Measurements from ENCODE around the gene UGT1A3. TPM values are rescaled to one million over a fixed set of nuclear protein-coding genes. Genes with fewer than 3 reads are reported as not detected.

Gene UGT1A3
- total RNA-seq, 1 experiment from 2014 or later = not detected

DNA sequence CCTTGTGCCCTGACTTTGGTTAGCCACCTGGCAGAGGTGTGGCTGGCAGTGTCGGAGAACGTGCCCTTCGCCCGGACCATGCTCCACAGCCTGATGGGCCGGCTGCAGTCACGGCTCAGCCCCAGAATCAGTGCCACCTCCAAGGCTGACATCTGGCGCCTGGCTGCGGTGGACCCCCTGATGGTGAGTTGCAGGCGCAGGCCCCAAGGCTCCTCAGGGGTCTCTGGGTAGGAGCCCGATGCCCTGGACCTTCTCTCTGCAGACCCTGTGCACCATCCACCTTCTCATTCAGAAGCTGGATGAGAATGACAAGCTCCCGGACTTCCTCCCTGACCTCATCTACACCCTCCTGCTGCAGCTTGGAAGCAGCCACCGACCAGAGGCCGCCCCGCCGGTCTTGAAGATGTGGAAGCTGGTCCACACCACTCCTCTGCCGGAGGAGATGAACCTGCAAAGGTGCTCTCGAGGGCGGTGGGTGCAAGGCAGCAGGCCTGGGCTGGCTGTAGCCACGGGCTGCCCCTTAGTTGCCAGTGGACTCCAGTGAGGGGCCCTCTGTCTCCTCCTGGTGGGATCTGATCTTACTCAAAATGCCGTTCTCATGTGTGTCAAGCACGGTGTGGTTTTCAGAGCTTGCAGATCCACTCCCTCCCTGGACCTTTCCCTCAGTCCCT, 93.4 kb downstream of the UGT1A3 start:
- DNase-seq (ENCODE audit: low spot score) = no peak
- in situ Hi-C loops (cut with HindIII; ENCODE audit: low sequenced_read_pairs) = no loop called here

Other genes with a start within 250 kb of the UGT1A3 start
- 21.7 and 23.8 TPM in 2 replicates for gene USP40, start 162.3 kb upstream of the UGT1A3 start, total RNA-seq (2014; rRNA removed; shearing (Covaris generic))
- gene UGT1A8, start 111.4 kb upstream of the UGT1A3 start, total RNA-seq (2014; rRNA removed; shearing (Covaris generic)) = not detected in 2 replicates
- gene UGT1A10, start 92.6 kb upstream of the UGT1A3 start, total RNA-seq (2014; rRNA removed; shearing (Covaris generic)) = not detected in 2 replicates
- gene UGT1A9, start 57.1 kb upstream of the UGT1A3 start, total RNA-seq (2014; rRNA removed; shearing (Covaris generic)) = not detected in 2 replicates
- gene UGT1A7, start 47.1 kb upstream of the UGT1A3 start, total RNA-seq (2014; rRNA removed; shearing (Covaris generic)) = not detected in 2 replicates
- gene UGT1A6, start 36.2 kb upstream of the UGT1A3 start, total RNA-seq (2014; rRNA removed; shearing (Covaris generic)) = not detected in 2 replicates
- not detected in 2 replicates for gene UGT1A5, start 16.1 kb upstream of the UGT1A3 start, total RNA-seq (2014; rRNA removed; shearing (Covaris generic))
- gene UGT1A4, start 10.3 kb upstream of the UGT1A3 start, total RNA-seq (2014; rRNA removed; shearing (Covaris generic)) = not detected in 2 replicates
- not detected in 2 replicates for gene UGT1A1, start 31.2 kb downstream of the UGT1A3 start, total RNA-seq (2014; rRNA removed; shearing (Covaris generic))
- gene MROH2A, start 49.3 kb downstream of the UGT1A3 start, total RNA-seq (2014; rRNA removed; shearing (Covaris generic)) = not detected in 2 replicates
- 25.0 and 38.5 TPM in 2 replicates for gene HJURP, start 125.5 kb downstream of the UGT1A3 start, total RNA-seq (2014; rRNA removed; shearing (Covaris generic))
- not detected in 2 replicates for gene TRPM8, start 188.3 kb downstream of the UGT1A3 start, total RNA-seq (2014; rRNA removed; shearing (Covaris generic))